Gastrocnemius medialis (tissue), 4 donors: ENCODE measurements around the gene TRIM46.

ENCODE experiments used
- CTCF ChIP-seq, 5 experiments: fragments of 450-650 bp in 3 of 5; fragments of 200-600 bp in 2 of 5; sonication (generic) in 2 of 5; IDR thresholded peaks in 4 of 5; conservative IDR thresholded peaks in 1 of 5; 1 replicate in 4 of 5; 2 replicates in 1 of 5; pipeline ENCODE4 v1.5.1; 2016 to 2019; ENCODE audit warnings: antibody characterized with exemption in 5 of 5, mild to moderate bottlenecking in 3 of 5, moderate library complexity in 3 of 5
- POLR2A ChIP-seq, 2 donors: fragments of 450-650 bp; IDR thresholded peaks; one replicate each; pipeline ENCODE4 v1.6.1; 2017; ENCODE audit warnings: antibody characterized with exemption in 2 of 2, mild to moderate bottlenecking in 2 of 2, moderate library complexity in 2 of 2

GRCh38 chr1:155168456-155169210 is 5.0 kb upstream of the TRIM46 start:
- TF ChIP-seq CTCF (IDR thresholded peaks at IDR 0.05 in 4 of 5, conservative IDR thresholded peaks at IDR 0.05 in 1 of 5) (no peak), POLR2A (IDR thresholded peaks at IDR 0.05) (no peak)
